Measurements from ENCODE around the gene KCNC3. TPM values are rescaled to one million over a fixed set of nuclear protein-coding genes. Genes with fewer than 3 reads are reported as not detected.

KCNC3 gene
- total and polyA plus RNA-seq, 7 donors: 0.36 to 1.6 (median 0.88) TPM; not detected in 3

DNA sequence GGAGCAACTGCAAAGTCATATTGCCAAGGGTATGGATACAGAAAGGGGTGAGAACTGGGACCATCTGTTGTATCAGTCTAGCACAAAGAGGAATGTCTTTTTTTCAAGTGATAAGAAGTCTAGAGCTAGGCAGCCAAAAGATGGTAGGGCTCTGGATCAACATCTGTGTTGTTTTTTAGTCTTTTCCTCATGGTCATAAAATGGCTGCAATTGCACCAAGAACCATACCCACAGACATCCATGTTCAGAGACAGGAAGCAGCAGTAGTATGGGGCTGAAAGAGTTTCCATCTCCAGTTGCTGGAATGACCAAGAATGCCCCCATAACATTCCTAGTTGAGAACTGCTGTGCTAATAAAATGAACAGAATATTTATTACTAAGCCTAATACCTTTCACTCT lies 25.6 kb downstream of the KCNC3 start:
- no peak overlapping the region for H3K27ac ChIP-seq
- no peak overlapping the region for H3K4me3 ChIP-seq
- intact Hi-C loops (cut with DNase I): no loop called here
- TF ChIP-seq POLR2A (IDR thresholded peaks at IDR 0.05) (no peak), EP300 (IDR thresholded peaks at IDR 0.05) (no peak), POLR2AphosphoS5 (IDR thresholded peaks at IDR 0.05) (no peak)
- TF ChIP-seq, protein P1, sequence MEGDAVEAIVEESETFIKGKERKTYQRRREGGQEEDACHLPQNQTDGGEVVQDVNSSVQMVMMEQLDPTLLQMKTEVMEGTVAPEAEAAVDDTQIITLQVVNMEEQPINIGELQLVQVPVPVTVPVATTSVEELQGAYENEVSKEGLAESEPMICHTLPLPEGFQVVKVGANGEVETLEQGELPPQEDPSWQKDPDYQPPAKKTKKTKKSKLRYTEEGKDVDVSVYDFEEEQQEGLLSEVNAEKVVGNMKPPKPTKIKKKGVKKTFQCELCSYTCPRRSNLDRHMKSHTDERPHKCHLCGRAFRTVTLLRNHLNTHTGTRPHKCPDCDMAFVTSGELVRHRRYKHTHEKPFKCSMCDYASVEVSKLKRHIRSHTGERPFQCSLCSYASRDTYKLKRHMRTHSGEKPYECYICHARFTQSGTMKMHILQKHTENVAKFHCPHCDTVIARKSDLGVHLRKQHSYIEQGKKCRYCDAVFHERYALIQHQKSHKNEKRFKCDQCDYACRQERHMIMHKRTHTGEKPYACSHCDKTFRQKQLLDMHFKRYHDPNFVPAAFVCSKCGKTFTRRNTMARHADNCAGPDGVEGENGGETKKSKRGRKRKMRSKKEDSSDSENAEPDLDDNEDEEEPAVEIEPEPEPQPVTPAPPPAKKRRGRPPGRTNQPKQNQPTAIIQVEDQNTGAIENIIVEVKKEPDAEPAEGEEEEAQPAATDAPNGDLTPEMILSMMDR (IDR thresholded peaks at IDR 0.05): no peak
- no peak for DNase-seq
- H3K27me3 ChIP-seq: peaks cover 0 to 15% (median 0%) of the 10 kb centered on the region in 3 donors
- H3K4me1 ChIP-seq: no peaks in the 10 kb centered on the region
- H3K9me3 ChIP-seq: peaks cover 0 to 8% (median 3%) of the 10 kb centered on the region in 4 donors
- H3K36me3 ChIP-seq: no peaks in the 10 kb centered on the region

DNA sequence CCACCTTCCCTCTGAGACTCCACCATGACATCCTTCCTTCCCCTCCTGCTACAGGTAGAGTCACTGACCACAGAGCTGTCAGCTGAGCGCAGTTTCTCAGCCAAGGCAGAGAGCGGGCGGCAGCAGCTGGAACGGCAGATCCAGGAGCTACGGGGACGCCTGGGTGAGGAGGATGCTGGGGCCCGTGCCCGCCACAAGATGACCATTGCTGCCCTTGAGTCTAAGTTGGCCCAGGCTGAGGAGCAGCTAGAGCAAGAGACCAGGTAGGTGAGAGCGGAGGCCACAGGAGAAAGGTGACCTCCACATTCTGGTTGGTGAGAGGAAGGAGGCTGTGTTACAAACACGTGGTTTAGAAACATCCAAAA lies 27.6 kb downstream of the KCNC3 start:
- H3K27me3 ChIP-seq: peaks cover 0 to 6% (median 0%) of the 10 kb centered on the region in 3 donors
- intact Hi-C loops (cut with DNase I): no loop called here
- 87 to 89% methylated on average over 10 of the region's 10 CpGs for WGBS, 2 donors
- TF ChIP-seq, protein P1 (IDR thresholded peaks at IDR 0.05): no peak
- TF ChIP-seq EP300 (IDR thresholded peaks at IDR 0.05) (no peak), POLR2A (IDR thresholded peaks at IDR 0.05) (no peak), POLR2AphosphoS5 (IDR thresholded peaks at IDR 0.05) (no peak)
- H3K27ac ChIP-seq: no peak overlapping the region
- DNase-seq: no peak
- no peaks in the 10 kb centered on the region for H3K36me3 ChIP-seq
- no peaks in the 10 kb centered on the region for H3K4me1 ChIP-seq
- H3K4me3 ChIP-seq: no peak overlapping the region
- peaks cover 0 to 4% (median 0%) of the 10 kb centered on the region in 4 donors for H3K9me3 ChIP-seq

DNA sequence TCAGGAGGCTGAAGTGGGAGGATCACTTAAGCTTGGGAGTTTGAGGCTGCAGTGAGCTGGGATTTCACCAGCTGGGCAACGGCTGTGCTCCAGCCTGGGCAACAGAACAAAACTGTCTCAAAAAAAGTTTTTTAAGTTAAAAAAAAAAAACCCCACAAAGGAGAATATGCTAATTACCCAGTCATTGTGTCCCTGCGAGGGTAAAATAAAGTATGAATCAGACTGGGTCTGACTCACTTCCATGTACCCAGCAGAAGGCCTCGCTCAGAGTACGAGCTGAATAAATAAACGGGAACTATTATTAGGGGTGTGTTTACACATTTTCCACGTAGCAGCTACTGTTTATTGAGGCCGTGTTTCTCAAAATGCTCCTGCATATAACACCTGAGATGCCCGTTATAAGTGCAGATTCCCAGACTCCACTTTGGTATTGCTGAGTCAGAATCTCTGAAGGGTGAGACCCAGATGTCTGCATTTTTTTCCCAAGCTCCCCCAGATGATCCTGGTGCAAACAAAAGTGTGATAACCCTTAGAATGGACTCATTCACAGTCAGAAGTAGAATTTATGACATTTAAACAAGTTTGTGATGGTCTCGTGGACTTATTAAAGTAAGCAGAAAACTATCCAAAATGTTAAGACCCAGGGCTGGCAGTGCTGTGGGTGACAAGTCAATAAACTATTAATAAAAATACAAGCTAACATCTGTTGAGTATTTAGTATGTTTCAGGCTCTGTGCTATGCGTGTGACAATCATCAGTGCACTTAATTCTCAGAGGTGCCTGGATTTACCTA lies 28.2 kb downstream of the KCNC3 start:
- intact Hi-C loops (cut with DNase I): no loop called here
- Histone ChIP-seq H3K36me3 (no peaks in the 10 kb centered on the region), H3K9me3 (peaks cover 0 to 4% (median 0%) of the 10 kb centered on the region in 4 donors), H3K27me3 (peaks cover 0 to 6% (median 0%) of the 10 kb centered on the region in 3 donors), H3K4me1 (no peaks in the 10 kb centered on the region), H3K4me3 (no peak overlapping the region), H3K27ac (no peak overlapping the region)
- WGBS, 2 donors: 69 to 80% methylated on average over 10 of the region's 10 CpGs
- DNase-seq: no peak
- TF ChIP-seq, protein P1 (IDR thresholded peaks at IDR 0.05): no peak
- TF ChIP-seq POLR2AphosphoS5 (IDR thresholded peaks at IDR 0.05) (no peak), POLR2A (IDR thresholded peaks at IDR 0.05) (no peak), EP300 (IDR thresholded peaks at IDR 0.05) (no peak)

DNA sequence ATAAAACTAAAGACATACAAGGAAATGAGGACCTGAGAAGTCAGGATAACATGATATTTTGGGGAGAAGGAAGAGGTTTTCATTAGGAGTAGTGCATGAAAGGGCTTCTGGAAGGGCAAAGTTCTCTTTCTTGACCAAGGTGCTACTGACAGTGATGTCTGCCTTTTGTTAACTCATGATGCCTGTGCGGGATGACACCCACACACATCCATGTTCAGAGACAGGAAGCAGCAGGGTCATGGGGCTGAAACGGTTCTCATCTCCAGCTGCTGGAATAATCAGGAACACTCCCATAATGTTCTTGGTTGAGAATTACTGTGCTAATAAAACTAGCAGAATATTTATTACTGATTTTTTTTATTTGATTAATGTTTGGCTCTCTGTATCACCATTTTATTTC lies 29.1 kb downstream of the KCNC3 start:
- intact Hi-C loops (cut with DNase I): no loop called here
- Histone ChIP-seq H3K27me3 (peaks cover 0 to 6% (median 0%) of the 10 kb centered on the region in 3 donors), H3K36me3 (no peaks in the 10 kb centered on the region), H3K4me1 (no peaks in the 10 kb centered on the region), H3K27ac (no peak overlapping the region), H3K9me3 (peaks cover 0 to 4% (median 0%) of the 10 kb centered on the region in 4 donors), H3K4me3 (no peak overlapping the region)
- WGBS, 2 donors: 51 to 78% methylated on average over 2 of the region's 2 CpGs
- TF ChIP-seq EP300 (IDR thresholded peaks at IDR 0.05) (no peak), POLR2A (IDR thresholded peaks at IDR 0.05) (no peak), POLR2AphosphoS5 (IDR thresholded peaks at IDR 0.05) (no peak)
- TF ChIP-seq, protein P1 (IDR thresholded peaks at IDR 0.05): no peak
- DNase-seq: no peak
